GM12875 (cell line): ENCODE results near the gene PTPRF.

Experiments
- H3K4me3 ChIP-seq: one replicate; pipeline ENCODE4 v1.5.1; 2011; ENCODE audit warnings: low read depth, low read length, control low read depth
- CTCF ChIP-seq: IDR thresholded peaks from 2 replicates; pipeline ENCODE4 v1.5.1; 2011; ENCODE audit warnings: low read depth, mild to moderate bottlenecking, control low read depth, inconsistent platforms, low read length, moderate library complexity, borderline replicate concordance; ENCODE audit not compliant: insufficient read depth

The PTPRF gene

GRCh38 chr1:43530483-43531106 lies at the start of gene PTPRF:
Gene PTPRF, plus strand, starts transcription at chr1:43530883. Its CDS starts 14,193 bp downstream, at chr1:43545076.
- TF ChIP-seq CTCF = no peak
- peak within 1 kb of the TSS; percentile 18 for H3K4me3 ChIP-seq

- H3K4me3 ChIP-seq = no peak overlapping the region
Measured at GRCh38 chr1:43481491-43481890, 49.2 kb upstream of the PTPRF start.

GRCh38 chr1:43482215-43482614 lies 48.5 kb upstream of the PTPRF start:
- no peak overlapping the region for H3K4me3 ChIP-seq
- TF ChIP-seq CTCF = no peak

More at GRCh38 chr1:43481491-43481890, 49.2 kb upstream of the PTPRF start:
- no peak for TF ChIP-seq CTCF

- TF ChIP-seq CTCF = no peak
Measured at GRCh38 chr1:43484367-43484766, 46.3 kb upstream of the PTPRF start.

GRCh38 chr1:43488165-43488564 lies 42.5 kb upstream of the PTPRF start:
- no peak for TF ChIP-seq CTCF
- no peak overlapping the region for H3K4me3 ChIP-seq

More at GRCh38 chr1:43484367-43484766, 46.3 kb upstream of the PTPRF start:
- no peak overlapping the region for H3K4me3 ChIP-seq

GRCh38 chr1:43491061-43491460 lies 39.6 kb upstream of the PTPRF start:
- H3K4me3 ChIP-seq = no peak overlapping the region
- no peak for TF ChIP-seq CTCF

GRCh38 chr1:43492826-43493225 lies 37.9 kb upstream of the PTPRF start:
- H3K4me3 ChIP-seq = no peak overlapping the region
- no peak for TF ChIP-seq CTCF
